ENCODE measurements around the gene LPCAT2.

Gene LPCAT2

DNA sequence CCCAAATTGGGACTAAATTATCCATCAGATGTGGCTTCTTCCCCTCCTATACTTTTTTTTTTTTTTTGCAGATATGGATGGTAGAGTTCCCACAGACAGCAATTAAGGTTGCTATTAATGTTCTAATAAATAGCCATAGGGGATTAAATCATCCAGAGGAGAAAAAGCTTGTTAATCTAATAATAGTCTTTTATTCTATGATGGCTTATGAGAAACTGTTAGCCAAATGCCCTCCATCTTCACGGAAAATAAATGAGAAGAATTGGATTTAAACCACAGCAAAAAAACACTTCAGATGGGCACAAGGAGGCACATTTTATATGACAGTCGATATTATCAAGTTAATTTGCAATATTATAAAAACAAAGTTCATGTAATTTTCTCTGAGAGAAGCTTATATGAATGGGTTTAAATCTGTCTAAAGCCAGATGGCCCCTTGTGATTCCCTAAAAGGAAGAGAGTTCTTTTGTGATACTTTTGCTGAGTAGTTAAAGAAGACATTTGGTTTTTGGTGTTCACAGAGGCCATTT lies 52.5 kb downstream of the LPCAT2 start (continued):
- TF ChIP-seq, protein P1, sequence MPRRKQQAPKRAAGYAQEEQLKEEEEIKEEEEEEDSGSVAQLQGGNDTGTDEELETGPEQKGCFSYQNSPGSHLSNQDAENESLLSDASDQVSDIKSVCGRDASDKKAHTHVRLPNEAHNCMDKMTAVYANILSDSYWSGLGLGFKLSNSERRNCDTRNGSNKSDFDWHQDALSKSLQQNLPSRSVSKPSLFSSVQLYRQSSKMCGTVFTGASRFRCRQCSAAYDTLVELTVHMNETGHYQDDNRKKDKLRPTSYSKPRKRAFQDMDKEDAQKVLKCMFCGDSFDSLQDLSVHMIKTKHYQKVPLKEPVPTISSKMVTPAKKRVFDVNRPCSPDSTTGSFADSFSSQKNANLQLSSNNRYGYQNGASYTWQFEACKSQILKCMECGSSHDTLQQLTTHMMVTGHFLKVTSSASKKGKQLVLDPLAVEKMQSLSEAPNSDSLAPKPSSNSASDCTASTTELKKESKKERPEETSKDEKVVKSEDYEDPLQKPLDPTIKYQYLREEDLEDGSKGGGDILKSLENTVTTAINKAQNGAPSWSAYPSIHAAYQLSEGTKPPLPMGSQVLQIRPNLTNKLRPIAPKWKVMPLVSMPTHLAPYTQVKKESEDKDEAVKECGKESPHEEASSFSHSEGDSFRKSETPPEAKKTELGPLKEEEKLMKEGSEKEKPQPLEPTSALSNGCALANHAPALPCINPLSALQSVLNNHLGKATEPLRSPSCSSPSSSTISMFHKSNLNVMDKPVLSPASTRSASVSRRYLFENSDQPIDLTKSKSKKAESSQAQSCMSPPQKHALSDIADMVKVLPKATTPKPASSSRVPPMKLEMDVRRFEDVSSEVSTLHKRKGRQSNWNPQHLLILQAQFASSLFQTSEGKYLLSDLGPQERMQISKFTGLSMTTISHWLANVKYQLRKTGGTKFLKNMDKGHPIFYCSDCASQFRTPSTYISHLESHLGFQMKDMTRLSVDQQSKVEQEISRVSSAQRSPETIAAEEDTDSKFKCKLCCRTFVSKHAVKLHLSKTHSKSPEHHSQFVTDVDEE (CRISPR knock-in tag; IDR thresholded peaks at IDR 0.05), result peak; percentile 77
- no peak for TF ChIP-seq OSR1 (CRISPR knock-in tag; IDR thresholded peaks at IDR 0.05)
- TF ChIP-seq ARNTL (CRISPR knock-in tag; IDR thresholded peaks at IDR 0.05; ENCODE audit: borderline replicate concordance, low read depth), result no peak
- TF ChIP-seq, protein P2, sequence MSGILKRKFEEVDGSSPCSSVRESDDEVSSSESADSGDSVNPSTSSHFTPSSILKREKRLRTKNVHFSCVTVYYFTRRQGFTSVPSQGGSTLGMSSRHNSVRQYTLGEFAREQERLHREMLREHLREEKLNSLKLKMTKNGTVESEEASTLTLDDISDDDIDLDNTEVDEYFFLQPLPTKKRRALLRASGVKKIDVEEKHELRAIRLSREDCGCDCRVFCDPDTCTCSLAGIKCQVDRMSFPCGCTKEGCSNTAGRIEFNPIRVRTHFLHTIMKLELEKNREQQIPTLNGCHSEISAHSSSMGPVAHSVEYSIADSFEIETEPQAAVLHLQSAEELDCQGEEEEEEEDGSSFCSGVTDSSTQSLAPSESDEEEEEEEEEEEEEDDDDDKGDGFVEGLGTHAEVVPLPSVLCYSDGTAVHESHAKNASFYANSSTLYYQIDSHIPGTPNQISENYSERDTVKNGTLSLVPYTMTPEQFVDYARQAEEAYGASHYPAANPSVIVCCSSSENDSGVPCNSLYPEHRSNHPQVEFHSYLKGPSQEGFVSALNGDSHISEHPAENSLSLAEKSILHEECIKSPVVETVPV (CRISPR knock-in tag; IDR thresholded peaks at IDR 0.05), result no peak
- peak; percentile 88 for TF ChIP-seq TCF4 (CRISPR knock-in tag; IDR thresholded peaks at IDR 0.05; ENCODE audit: borderline replicate concordance)
- 0 out of 2 replicates have a peak, but pooled peaks have one; percentile 26 for TF ChIP-seq ZNF70 (CRISPR knock-in tag; IDR thresholded peaks at IDR 0.05)
- no peak for TF ChIP-seq CSDC2 (CRISPR knock-in tag; IDR thresholded peaks at IDR 0.05)

DNA sequence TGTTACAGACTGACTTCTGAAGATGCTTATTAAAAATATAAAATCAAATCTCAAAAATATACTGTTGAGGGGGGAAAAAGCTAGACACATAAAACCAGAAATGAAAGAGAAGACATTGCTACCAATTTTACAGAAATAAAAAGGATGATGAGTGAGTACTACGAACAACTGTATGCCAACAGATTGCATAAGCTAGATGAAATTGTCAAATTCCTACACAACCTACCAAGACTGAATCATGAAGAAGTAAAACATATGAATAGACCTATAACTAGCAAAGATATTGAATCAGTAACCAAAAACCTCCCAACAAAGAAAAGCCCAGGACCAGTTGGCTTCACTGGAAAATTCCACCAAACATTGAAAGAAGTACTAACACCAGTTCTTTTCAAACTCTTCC lies 54.1 kb downstream of the LPCAT2 start:
- TF ChIP-seq, protein P3, sequence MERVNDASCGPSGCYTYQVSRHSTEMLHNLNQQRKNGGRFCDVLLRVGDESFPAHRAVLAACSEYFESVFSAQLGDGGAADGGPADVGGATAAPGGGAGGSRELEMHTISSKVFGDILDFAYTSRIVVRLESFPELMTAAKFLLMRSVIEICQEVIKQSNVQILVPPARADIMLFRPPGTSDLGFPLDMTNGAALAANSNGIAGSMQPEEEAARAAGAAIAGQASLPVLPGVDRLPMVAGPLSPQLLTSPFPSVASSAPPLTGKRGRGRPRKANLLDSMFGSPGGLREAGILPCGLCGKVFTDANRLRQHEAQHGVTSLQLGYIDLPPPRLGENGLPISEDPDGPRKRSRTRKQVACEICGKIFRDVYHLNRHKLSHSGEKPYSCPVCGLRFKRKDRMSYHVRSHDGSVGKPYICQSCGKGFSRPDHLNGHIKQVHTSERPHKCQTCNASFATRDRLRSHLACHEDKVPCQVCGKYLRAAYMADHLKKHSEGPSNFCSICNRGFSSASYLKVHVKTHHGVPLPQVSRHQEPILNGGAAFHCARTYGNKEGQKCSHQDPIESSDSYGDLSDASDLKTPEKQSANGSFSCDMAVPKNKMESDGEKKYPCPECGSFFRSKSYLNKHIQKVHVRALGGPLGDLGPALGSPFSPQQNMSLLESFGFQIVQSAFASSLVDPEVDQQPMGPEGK (CRISPR knock-in tag; IDR thresholded peaks at IDR 0.05; ENCODE audit: borderline replicate concordance), result no peak
- TF ChIP-seq, protein P2 (CRISPR knock-in tag; IDR thresholded peaks at IDR 0.05), result no peak
- TF ChIP-seq ZFP3 (CRISPR knock-in tag; IDR thresholded peaks at IDR 0.05) (no peak), ZNF70 (CRISPR knock-in tag; IDR thresholded peaks at IDR 0.05) (no peak), SNAI2 (CRISPR knock-in tag; IDR thresholded peaks at IDR 0.05) (no peak), ZFP30 (CRISPR knock-in tag; IDR thresholded peaks at IDR 0.05) (no peak), BACH2 (CRISPR knock-in tag; IDR thresholded peaks at IDR 0.05; ENCODE audit: borderline replicate concordance) (no peak), ESRRG (CRISPR knock-in tag; IDR thresholded peaks at IDR 0.05) (no peak), ZNF8 (CRISPR knock-in tag; IDR thresholded peaks at IDR 0.05) (no peak), TCF4 (CRISPR knock-in tag; IDR thresholded peaks at IDR 0.05; ENCODE audit: borderline replicate concordance) (no peak), PPARA (CRISPR knock-in tag; IDR thresholded peaks at IDR 0.05; ENCODE audit: borderline replicate concordance) (no peak), TOX (CRISPR knock-in tag; IDR thresholded peaks at IDR 0.05; ENCODE audit: borderline replicate concordance) (no peak), RARB (CRISPR knock-in tag; IDR thresholded peaks at IDR 0.05) (no peak), CSDC2 (CRISPR knock-in tag; IDR thresholded peaks at IDR 0.05) (no peak), GLIS3 (CRISPR knock-in tag; IDR thresholded peaks at IDR 0.05) (no peak), OSR1 (CRISPR knock-in tag; IDR thresholded peaks at IDR 0.05) (no peak), ZNF565 (CRISPR knock-in tag; conservative IDR thresholded peaks at IDR 0.05; ENCODE audit: low read depth) (no peak), ISL1 (CRISPR knock-in tag; IDR thresholded peaks at IDR 0.05) (no peak)
- TF ChIP-seq, protein P4, sequence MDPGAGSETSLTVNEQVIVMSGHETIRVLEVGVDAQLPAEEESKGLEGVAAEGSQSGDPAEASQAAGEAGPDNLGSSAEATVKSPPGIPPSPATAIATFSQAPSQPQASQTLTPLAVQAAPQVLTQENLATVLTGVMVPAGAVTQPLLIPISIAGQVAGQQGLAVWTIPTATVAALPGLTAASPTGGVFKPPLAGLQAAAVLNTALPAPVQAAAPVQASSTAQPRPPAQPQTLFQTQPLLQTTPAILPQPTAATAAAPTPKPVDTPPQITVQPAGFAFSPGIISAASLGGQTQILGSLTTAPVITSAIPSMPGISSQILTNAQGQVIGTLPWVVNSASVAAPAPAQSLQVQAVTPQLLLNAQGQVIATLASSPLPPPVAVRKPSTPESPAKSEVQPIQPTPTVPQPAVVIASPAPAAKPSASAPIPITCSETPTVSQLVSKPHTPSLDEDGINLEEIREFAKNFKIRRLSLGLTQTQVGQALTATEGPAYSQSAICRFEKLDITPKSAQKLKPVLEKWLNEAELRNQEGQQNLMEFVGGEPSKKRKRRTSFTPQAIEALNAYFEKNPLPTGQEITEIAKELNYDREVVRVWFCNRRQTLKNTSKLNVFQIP (CRISPR knock-in tag; IDR thresholded peaks at IDR 0.05; ENCODE audit: borderline replicate concordance, low read depth), result no peak
- ATAC-seq, result no peak

DNA sequence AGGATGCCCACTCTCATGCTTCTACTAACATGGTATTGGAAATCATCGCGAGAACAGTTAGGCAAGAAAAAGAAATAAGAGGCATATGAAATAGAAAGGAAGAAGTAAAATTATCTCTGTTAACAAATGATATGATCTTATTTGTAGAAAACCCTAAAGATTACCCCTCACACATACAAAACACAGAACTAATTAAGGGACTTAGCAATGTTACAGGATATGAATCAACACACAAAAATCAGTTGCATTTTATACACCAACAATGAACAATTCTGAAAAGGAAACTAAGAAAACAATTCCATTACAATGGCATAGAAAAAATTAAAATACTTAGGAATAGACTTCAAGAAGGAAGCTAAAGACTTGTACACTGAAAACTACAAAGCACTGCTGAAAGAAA lies 54.9 kb downstream of the LPCAT2 start:
- no peak for ATAC-seq
- TF ChIP-seq ZFP30 (CRISPR knock-in tag; IDR thresholded peaks at IDR 0.05) (no peak), ZNF8 (CRISPR knock-in tag; IDR thresholded peaks at IDR 0.05) (no peak), SNAI2 (CRISPR knock-in tag; IDR thresholded peaks at IDR 0.05) (no peak), ZNF565 (CRISPR knock-in tag; conservative IDR thresholded peaks at IDR 0.05; ENCODE audit: low read depth) (no peak), TOX (CRISPR knock-in tag; IDR thresholded peaks at IDR 0.05; ENCODE audit: borderline replicate concordance) (no peak), RARB (CRISPR knock-in tag; IDR thresholded peaks at IDR 0.05) (no peak), ZFP3 (CRISPR knock-in tag; IDR thresholded peaks at IDR 0.05) (no peak), OSR1 (CRISPR knock-in tag; IDR thresholded peaks at IDR 0.05) (no peak)
- TF ChIP-seq, protein P1 (CRISPR knock-in tag; IDR thresholded peaks at IDR 0.05), result no peak
- TF ChIP-seq, protein P2 (CRISPR knock-in tag; IDR thresholded peaks at IDR 0.05), result no peak
